Measurements from ENCODE around the gene ZNF71. TPM values are rescaled to one million over a fixed set of nuclear protein-coding genes. Genes with fewer than 3 reads are reported as not detected.

ZNF71 gene
- polyA plus RNA-seq, 1 experiment, result 6.6 TPM

DNA sequence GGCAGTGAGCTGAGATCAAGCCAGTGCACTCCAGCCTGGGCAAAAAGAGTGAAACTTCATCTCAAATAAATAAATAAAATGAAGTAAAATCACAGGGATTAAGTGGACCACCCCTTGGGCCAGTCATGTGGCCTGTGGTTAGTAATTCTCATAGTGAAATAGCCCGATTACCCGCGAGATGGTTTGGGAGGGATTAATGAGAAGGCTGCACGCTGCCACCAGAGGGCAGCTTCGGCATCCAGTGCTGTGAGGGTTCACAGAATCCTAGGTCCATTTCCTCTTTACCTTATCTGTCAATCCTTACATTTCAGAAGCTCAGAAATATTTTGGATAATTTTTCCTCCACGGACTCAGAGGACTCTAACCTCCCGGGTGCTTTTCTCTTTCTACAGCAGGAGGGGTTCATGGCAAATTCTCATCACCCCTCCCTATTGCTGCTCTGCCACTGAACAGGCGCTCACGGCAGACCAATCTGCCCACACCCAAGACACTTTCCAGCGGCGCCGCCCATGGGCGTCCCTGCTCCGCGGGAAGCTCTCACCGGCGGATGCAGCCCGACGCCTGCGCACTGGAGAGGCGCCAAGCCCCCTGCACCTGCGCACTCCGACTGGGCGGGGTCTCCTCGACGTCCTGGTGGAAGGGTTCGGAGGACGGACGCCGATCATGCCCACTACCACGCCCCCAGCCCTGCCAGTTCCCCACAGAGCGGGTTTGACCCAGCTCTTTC lies 65.4 kb downstream of the ZNF71 start:
- TF ChIP-seq, protein P1, sequence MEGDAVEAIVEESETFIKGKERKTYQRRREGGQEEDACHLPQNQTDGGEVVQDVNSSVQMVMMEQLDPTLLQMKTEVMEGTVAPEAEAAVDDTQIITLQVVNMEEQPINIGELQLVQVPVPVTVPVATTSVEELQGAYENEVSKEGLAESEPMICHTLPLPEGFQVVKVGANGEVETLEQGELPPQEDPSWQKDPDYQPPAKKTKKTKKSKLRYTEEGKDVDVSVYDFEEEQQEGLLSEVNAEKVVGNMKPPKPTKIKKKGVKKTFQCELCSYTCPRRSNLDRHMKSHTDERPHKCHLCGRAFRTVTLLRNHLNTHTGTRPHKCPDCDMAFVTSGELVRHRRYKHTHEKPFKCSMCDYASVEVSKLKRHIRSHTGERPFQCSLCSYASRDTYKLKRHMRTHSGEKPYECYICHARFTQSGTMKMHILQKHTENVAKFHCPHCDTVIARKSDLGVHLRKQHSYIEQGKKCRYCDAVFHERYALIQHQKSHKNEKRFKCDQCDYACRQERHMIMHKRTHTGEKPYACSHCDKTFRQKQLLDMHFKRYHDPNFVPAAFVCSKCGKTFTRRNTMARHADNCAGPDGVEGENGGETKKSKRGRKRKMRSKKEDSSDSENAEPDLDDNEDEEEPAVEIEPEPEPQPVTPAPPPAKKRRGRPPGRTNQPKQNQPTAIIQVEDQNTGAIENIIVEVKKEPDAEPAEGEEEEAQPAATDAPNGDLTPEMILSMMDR (IDR thresholded peaks at IDR 0.05; ENCODE audit: insufficient read depth, low read depth, low read length), result no peak
- CTCF ChIA-PET, result no interaction called here
- POLR2A ChIA-PET, result no interaction called here
- no peak for DNase-seq (ENCODE audit: low read depth)
- Histone ChIP-seq H3K4me3 (ENCODE audit: low read depth, low read length) (no peak overlapping the region), H3K36me3 (ENCODE audit: control insufficient read depth, insufficient read depth, low read length) (no peaks in the 10 kb centered on the region), H3K27me3 (ENCODE audit: control insufficient read depth, insufficient read depth, low read length) (no peaks in the 10 kb centered on the region)

DNA sequence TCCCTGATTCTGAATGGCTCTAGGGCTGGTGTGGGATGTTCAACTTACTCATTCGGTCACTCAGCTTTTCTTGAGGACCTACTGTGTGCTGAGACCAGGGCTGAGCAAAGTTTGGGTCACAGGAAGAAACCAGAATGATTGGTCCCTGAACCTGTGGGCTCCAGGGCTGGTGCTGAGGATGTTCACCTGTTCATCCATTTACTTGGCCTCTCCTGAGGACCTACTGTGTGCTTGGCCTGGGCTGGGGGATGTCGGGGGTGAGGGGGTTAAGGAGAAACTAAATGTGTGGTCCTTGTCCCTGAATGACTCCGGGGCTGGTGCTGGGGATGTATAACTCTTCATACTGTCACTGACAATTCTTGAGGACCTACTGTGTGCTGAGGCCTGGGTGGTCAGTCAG lies 66.1 kb downstream of the ZNF71 start:
- ChIA-PET CTCF (interaction anchor here (0.6 kb wide), 1 partner anchor 136 kb away, joined by 5 read pairs; no protein-coding TSS in a partner anchor), POLR2A (no interaction called here)
- no peaks in the 10 kb centered on the region for H3K36me3 ChIP-seq (ENCODE audit: control insufficient read depth, insufficient read depth, low read length)
- TF ChIP-seq, protein P1 (IDR thresholded peaks at IDR 0.05; ENCODE audit: insufficient read depth, low read depth, low read length), result no peak
- DNase-seq (ENCODE audit: low read depth), result no peak
- no peaks in the 10 kb centered on the region for H3K27me3 ChIP-seq (ENCODE audit: control insufficient read depth, insufficient read depth, low read length)
- H3K4me3 ChIP-seq (ENCODE audit: low read depth, low read length), result no peak overlapping the region

DNA sequence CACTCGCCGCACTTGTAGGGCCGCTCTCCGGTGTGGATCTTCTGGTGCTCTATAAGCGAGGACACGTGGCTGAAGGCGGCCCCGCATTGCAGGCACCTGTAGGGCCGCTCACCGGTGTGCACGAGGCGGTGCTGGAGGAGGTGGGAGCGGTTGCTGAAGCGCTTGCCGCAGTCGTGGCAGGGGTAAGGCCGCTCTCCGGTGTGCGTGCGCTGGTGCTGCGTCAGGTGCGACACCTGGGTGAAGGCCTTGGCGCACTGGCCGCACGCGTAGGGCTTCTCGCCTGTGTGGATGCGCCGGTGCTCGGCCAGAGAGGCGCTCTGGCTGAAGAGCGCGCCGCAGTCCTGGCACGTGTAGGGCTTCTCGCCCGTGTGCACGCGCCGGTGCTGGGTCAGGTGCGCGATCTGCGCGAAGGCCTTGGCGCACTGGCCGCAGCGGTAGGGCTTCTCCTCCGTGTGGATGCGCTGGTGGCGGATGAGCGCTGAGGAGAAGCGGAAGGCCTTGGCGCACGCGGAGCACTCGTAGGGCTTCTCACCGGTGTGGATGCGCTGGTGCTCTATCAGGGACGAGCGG lies 68.9 kb downstream of the ZNF71 start:
- TF ChIP-seq, protein P1 (IDR thresholded peaks at IDR 0.05; ENCODE audit: insufficient read depth, low read depth, low read length), result no peak
- no peak for DNase-seq (ENCODE audit: low read depth)
- no peak overlapping the region for H3K4me3 ChIP-seq (ENCODE audit: low read depth, low read length)
- ChIA-PET POLR2A (no interaction called here), CTCF (no interaction called here)
- no peaks in the 10 kb centered on the region for H3K27me3 ChIP-seq (ENCODE audit: control insufficient read depth, insufficient read depth, low read length)
- no peaks in the 10 kb centered on the region for H3K36me3 ChIP-seq (ENCODE audit: control insufficient read depth, insufficient read depth, low read length)

DNA sequence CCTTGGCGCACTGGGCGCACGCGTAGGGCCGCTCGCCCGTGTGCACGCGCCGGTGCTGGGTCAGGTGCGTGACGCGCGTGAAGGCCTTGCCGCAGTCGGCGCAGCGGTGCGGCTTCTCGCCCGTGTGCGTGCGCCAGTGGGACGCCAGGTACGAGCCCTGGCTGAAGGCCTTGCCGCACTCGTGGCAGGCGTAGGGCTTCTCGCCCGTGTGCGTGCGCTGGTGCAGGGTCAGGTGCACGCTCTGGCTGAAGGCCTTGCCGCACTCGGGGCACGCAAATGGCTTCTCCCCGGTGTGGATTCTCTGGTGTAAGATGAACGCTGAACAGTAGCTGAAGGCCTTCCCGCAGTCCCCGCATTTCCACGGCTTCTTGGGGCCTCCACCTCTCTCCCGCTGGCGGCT lies 69.4 kb downstream of the ZNF71 start:
- TF ChIP-seq, protein P1 (IDR thresholded peaks at IDR 0.05; ENCODE audit: insufficient read depth, low read depth, low read length), result no peak
- POLR2A ChIA-PET, result no interaction called here

DNA sequence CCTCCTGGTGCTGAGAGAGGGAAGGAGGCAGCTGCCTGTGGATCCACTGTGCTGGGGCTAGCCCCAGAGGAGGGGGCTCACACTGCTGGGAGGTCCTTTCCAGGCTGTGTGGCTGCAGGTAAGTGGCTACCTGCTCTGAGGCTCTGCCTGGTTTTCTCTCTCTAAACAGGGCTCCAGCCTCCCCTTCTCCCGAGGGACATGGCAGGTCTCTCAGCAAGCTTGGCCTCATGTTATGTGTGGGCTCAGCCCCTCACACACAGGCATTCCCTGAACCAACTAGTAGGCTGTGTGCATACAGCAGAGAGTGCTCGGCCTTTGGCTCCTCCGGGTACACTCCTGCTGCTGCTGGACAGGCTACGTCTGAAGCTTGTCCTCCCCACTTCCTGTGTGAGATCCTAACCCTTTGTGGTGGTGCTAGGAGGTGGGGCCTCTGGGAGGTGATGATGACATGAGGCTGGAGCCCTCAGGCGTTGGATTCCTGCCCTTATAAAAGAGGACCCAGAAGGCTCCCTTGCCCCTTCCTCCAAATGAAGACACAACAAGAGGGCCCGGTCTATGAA lies 72.3 kb downstream of the ZNF71 start:
- ChIA-PET CTCF (no interaction called here), POLR2A (no interaction called here)
- Histone ChIP-seq H3K4me3 (ENCODE audit: low read depth, low read length) (no peak overlapping the region), H3K36me3 (ENCODE audit: control insufficient read depth, insufficient read depth, low read length) (no peaks in the 10 kb centered on the region), H3K27me3 (ENCODE audit: control insufficient read depth, insufficient read depth, low read length) (no peaks in the 10 kb centered on the region)
- TF ChIP-seq, protein P1 (IDR thresholded peaks at IDR 0.05; ENCODE audit: insufficient read depth, low read depth, low read length), result no peak
- DNase-seq (ENCODE audit: low read depth), result no peak

More for the DNA sequence above, 69.4 kb downstream of the ZNF71 start:
- Histone ChIP-seq H3K27me3 (ENCODE audit: control insufficient read depth, insufficient read depth, low read length) (no peaks in the 10 kb centered on the region), H3K4me3 (ENCODE audit: low read depth, low read length) (no peak overlapping the region), H3K36me3 (ENCODE audit: control insufficient read depth, insufficient read depth, low read length) (no peaks in the 10 kb centered on the region)
- CTCF ChIA-PET, result no interaction called here
- no peak for DNase-seq (ENCODE audit: low read depth)
